CD4-positive, alpha-beta T cell treated with Interferon alpha-2 for 1 hour (primary cell): ENCODE data around the gene DCDC2C.

ENCODE experiments used
- DNase-seq, 2 donors: peaks; one replicate each; pipeline ENCODE4 v3.0.0-alpha.2; 2020 to 2022

The DCDC2C gene

GRCh38 chr2:3747032-3747654 is 43.8 kb downstream of the DCDC2C start:
- DNase-seq, result no peak

- DNase-seq, result no peak
Measured at GRCh38 chr2:3747826-3748225, 44.5 kb downstream of the DCDC2C start.

DNA sequence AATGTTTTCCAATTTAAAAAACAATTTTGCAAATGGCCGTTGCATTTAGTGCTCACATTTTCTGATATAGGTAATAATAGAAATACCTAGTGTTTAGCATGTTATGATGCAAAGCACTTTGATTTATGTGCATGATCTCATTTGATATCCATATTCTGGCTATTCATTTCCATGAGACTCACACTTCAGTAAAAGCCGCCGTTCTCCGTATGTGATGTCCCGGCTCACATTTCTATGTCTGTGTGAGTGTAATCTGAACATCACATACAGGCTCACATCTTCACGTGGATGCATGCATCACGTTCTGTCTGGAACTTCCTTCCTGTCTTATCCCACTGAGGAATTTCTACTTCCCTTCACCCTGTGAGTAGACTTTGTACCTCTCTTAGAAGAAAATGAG is 45.8 kb downstream of the DCDC2C start:
- no peak for DNase-seq

DNA sequence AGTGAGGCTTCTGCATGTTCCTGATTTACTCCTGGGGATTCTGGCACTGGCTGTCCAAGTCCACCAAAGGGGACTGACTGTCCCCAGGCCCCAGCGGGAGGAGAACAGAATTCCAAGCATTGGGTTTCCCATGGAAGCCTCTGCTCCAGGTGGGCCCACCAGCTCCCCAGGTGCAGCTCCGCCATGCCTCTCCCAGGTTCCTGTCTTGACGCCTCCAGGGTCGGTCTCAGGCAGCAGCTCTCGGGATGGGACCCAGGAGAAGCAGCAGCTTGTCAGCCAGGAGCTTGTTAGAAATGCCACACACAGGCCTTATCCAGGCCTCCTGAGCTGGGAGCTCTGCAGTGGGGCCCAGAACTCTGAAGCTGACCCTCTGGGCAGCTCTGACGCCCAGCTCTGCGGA is 47.9 kb downstream of the DCDC2C start:
- no peak for DNase-seq

GRCh38 chr2:3751806-3752205 is 48.4 kb downstream of the DCDC2C start:
- DNase-seq, result no peak

DNA sequence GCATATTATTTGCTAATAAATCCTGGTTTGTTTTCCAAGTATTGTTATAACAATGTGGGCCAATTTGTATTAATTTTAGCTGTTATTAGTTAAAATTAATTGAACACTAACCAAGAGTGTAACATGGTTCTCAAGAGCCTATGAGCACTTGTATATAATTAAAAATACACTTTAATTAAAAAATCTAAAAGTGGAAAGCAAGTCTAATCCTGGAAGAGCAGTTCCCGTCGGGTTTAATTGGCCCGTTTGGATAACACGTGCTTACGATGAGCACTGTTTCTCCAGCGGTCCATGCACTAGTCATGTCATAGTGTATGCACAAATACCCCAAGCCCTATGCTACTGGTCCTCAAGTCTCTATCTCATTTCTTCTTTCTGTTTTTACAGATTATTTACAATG is 49.0 kb downstream of the DCDC2C start:
- no peak for DNase-seq

GRCh38 chr2:3753561-3753960 is 50.2 kb downstream of the DCDC2C start:
- no peak for DNase-seq

GRCh38 chr2:3754280-3754679 is 50.9 kb downstream of the DCDC2C start:
- DNase-seq, result no peak

- DNase-seq, result no peak
Measured at GRCh38 chr2:3754795-3755194, 51.4 kb downstream of the DCDC2C start.

DNA sequence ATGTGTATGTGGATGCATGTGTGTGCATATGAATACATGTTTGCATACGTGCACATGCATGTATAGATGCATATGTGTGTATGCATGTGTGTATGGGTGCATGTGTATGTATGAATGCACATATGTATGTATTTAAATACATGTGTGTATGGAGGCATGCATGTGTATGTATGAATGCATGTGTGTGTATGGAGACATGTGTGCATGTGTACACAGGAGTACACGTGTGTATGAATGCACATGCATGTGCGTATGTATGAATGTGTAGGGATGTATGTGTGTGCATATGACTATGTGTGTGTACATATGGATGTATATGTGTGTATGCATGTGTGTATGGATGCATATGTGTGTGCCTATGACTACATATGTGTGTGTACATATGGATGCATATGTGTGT is 51.9 kb downstream of the DCDC2C start:
- no peak for DNase-seq

DNA sequence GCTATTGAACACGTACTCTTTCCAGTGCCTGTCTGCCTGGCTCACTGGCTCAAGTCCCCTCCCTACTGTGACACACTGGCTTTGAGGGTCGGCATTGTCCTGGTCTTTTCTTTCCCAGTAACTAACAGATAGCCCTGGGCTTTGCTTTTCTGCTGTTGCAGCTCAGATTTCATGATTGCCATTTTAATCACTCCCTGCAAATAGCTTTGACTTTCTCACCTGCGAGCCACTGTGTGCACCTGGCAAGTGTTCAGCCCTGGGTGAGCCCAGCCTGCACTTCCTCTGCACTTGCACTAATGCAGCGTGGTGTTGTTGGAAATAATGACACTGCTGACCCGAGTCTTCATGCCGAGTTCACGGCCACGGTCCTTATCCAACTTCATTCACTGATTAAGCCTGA is 52.9 kb downstream of the DCDC2C start:
- no peak for DNase-seq

DNA sequence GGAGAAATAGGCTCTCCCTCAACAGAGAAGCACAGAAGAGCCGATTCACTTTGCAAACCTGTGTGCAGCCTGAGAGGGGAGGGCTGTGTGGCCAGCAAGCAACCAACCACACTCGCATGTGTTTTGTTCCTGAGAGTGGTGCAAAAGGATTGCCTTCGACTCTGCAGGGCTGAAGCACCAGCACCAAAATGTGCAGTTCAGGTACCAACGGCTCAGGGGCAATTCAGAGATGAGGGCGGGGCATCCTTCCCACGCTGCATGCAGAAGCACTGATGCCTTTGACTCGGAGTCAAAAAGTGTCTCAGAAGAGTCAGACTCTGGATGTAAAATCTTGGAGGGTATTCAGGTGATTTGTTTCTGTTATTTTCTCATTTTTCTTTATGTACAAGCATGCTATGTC is 55.5 kb downstream of the DCDC2C start:
- no peak for DNase-seq

DNA sequence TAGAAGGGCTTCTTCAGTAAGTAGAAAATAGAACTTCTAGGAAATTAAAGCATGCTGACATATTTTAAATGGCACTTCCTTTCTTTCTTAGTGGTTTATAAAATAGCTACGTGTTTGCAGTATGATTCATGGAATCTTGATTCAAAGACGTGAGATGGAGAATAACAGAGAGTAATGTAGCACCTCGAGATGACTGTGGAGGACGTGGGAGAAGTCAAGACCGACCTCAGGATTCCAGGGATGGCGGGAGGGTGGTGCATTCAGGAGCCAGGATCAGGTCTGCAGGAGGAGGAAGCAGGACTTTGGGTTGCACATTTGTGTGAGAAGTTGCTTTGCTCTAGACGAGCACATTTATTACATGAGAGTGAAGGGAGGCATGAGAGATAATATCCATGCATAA is 56.0 kb downstream of the DCDC2C start:
- DNase-seq, result no peak

DNA sequence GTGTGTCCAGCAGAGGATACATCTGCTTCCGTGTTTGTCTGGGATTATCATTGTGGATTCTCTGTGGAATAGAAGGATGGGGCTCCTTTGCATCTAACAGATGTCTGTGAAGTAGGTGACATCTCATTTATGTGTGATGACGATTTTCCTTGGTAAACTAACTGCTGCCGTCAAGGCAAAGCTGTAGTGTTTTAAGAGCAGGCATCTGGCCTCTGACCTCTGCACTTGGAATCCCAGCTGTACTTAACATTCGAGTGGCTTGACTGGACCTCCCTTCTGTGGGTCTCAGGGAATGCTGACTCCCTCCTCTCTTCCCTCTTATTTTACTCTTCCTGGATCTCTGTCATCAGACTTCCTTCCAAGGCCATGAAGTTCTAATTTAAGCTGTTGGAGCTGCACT is 56.4 kb downstream of the DCDC2C start:
- DNase-seq, result no peak

DNA sequence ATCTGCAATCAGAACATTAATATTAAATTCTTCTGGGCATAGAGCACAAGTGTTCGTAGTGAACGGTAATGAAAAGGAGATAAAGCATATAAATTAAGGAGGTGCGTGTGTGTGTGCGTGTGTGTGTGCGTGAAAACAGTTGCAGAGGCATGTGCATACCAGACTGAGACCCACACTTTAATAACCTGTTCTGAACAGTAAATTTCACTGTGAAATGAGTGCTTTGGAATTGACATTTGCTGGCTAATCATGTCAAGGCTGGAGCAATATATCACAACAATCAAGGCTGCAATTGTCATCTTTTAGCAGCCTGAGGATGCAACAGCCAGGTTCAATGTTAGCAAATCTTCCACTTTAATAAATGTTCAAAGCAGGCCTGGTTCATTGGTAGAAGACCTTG is 57.9 kb downstream of the DCDC2C start:
- no peak for DNase-seq

GRCh38 chr2:3762771-3763447 is 59.5 kb downstream of the DCDC2C start:
- no peak for DNase-seq

- no peak for DNase-seq
Measured at GRCh38 chr2:3766824-3767223, 63.4 kb downstream of the DCDC2C start.

DNA sequence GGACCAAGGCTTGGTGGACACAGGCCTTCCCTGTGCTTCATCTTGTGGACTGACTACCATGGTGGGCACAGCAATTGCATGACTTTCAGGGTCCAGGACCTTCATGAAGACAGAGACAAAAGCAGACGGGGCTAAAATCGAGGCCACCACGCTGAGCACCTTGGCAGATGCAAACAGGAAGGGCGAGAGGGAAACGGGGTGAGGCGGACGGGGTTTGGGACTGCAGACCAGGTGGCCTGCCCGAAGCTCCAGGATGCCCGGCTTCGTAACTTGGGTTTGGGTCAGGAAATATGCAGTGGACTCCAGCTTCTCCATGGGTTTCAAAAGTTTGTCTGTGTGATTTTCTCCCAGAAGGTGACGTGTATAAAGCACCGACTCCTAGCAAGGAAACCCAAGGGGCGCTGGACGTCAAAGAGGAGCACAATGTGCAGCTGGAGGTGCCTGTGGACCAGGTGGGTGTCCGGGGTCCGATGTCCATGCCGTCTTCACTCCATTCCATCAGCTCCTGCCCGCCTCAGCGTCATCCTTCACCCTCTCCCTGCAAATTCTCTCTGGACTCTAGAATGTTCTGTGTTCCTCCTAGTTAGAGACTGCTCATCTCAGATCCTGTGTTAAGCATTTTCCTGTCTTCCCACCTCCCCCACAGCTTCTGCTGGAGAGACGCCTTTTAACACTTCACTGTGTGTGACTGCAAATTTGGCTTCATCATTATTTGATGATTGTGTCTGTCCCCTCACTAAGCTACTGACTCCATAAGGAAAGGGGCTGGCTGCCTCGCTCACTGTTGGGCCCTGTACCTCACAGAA is 65.8 kb downstream of the DCDC2C start:
- DNase-seq, result no peak

DNA sequence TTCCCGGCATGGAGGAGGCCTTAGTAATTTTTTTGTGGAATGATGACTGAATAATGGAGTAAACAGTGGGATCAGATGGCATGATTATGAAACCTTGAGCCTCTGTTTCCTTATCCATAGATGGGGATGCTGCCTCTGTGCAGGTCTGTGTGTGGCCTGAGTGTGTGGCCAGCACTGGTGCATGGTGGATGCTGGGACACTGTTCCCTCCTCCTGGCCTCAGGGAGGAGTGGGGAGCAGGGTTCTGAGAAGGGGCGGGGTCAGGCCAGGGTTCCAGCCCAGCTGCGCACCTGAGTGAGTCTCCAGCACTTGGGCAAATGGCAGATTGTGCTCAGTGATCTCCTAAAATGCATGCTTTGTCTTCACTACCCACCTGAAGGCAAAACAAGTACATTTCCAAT is 66.4 kb downstream of the DCDC2C start:
- DNase-seq, result no peak

GRCh38 chr2:3770724-3771415 is 67.5 kb downstream of the DCDC2C start:
- DNase-seq, result no peak

DNA sequence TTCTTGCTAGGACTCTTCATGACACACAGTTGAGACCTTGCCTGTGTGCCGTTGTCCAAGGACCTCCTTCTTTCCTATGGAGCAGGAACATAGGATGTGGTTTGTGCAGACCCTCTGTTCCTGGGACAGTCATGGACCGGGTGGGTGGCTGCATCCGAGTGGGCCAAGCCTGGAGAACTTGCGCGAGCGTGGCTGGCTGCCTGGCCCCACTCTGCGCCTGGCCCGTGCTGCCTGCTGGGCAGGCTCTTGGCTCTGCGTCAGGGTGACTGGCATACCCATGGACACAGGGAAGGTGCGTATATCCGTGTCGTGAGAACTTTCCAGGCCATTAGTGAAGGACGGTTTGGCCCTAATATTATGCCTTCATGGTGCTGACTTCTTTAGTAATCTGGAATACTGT is 68.2 kb downstream of the DCDC2C start:
- no peak for DNase-seq

- DNase-seq, result no peak
Measured at GRCh38 chr2:3774336-3774735, 71.0 kb downstream of the DCDC2C start.

GRCh38 chr2:3776311-3776710 is 72.9 kb downstream of the DCDC2C start:
- no peak for DNase-seq

DNA sequence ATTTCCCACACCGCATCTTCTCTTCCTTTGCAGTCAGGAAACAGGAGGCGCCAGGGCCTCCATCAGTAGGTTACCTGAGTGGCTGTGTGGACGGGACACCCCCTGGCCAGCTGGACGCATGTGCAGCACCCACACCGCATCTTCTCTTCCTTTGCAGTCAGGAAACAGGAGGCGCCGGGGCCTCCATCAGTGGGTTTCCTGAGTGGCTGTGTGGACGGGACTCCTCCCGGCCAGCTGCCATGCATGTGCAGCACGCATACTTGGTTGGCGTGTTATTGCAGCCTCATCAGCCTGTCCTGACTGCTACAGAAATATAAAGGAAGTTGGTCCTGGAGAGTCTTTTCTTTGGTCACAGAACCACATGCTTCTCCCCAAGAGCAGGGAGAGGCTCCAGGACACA is 74.6 kb downstream of the DCDC2C start:
- DNase-seq, result no peak
